ENCODE measurements around the gene LDB2. TPM values are rescaled to one million over a fixed set of nuclear protein-coding genes. Genes with fewer than 3 reads are reported as not detected.

LDB2 gene
- total RNA-seq, 1 donor, result 18.8 TPM

DNA sequence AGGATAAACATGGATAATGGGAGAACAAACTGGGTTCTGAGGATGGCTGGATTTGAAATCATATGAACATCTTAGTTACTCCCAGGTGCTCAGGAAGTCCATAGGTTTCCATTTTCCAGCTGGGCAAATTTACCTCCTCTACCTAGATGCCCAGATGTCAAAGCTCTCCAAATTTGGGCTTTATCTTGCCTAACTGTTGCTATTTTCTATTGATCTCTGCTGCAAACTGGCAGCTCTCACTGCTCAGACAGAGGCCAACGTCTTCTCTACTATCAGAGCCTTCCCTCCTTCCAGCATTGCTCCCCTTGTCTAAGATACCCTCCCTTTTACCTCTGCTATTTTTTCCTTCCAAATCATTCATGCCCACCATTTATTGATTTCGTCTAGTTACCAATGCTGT, 62.1 kb downstream of the LDB2 start:
- H3K79me2 ChIP-seq (ENCODE audit: insufficient read depth, low read length), result no peaks in the 10 kb centered on the region
- no peaks in the 10 kb centered on the region for H4K20me1 ChIP-seq (ENCODE audit: insufficient read depth, low read length)
- H3K4me3 ChIP-seq (ENCODE audit: insufficient read depth, low read length), result no peak overlapping the region
- no peak for DNase-seq (ENCODE audit: insufficient read length, low spot score, missing footprints)
- H3K9me3 ChIP-seq (ENCODE audit: low read depth, low read length), result no peaks in the 10 kb centered on the region
- H3K27ac ChIP-seq (ENCODE audit: low read depth, low read length), result no peak overlapping the region
- no peaks in the 10 kb centered on the region for H3K27me3 ChIP-seq (ENCODE audit: insufficient read depth, low read length)
- H2AFZ ChIP-seq (ENCODE audit: low read length), result no peak overlapping the region
- H3K36me3 ChIP-seq (ENCODE audit: insufficient read depth, low read length), result peaks cover 13% of the 10 kb centered on the region
- TF ChIP-seq CTCF (IDR thresholded peaks at IDR 0.05; ENCODE audit: extremely low read depth, low read depth, low read length), result no peak
- no peaks in the 10 kb centered on the region for H3K4me1 ChIP-seq (ENCODE audit: insufficient read depth, low read length)
- no peak overlapping the region for H3K4me2 ChIP-seq (ENCODE audit: insufficient read depth, low read length)

DNA sequence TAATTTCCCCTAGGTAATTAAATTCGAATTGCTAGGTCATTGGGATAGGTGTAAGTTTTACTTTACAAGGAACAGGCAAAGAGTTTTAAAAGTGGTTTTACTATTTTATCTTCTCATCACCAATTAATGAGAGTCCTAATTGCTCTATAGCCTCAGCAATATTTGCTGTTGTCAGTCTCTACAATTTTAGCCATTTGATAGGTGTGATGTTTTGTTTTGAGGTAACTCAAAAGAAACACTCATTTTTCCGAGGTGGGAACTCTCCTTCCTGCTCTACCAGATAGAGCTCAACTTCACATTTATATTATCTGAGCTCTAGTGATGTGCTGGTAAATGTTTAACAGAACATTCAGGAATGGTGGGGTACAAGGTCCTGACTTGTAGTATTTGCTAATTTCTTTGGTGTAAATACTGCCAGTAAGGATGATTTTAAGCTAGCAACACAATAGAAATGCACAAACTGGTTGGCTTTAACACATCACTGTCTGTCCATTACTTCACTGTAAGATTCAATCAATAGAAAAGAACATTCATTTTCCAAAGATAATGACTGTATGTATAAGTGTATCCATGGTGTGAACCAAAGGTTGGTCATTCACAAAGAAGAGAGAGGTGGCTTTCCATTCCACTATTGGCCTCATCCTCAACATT, 62.7 kb downstream of the LDB2 start:
- DNase-seq (ENCODE audit: insufficient read length, low spot score, missing footprints), result no peak

GRCh38 chr4:16834814-16835213, 63.6 kb downstream of the LDB2 start:
- Histone ChIP-seq H3K36me3 (ENCODE audit: insufficient read depth, low read length) (peaks cover 3% of the 10 kb centered on the region), H4K20me1 (ENCODE audit: insufficient read depth, low read length) (no peaks in the 10 kb centered on the region), H3K9me3 (ENCODE audit: low read depth, low read length) (no peaks in the 10 kb centered on the region), H3K27me3 (ENCODE audit: insufficient read depth, low read length) (no peaks in the 10 kb centered on the region), H2AFZ (ENCODE audit: low read length) (no peak overlapping the region), H3K4me1 (ENCODE audit: insufficient read depth, low read length) (no peaks in the 10 kb centered on the region), H3K4me3 (ENCODE audit: insufficient read depth, low read length) (no peak overlapping the region), H3K79me2 (ENCODE audit: insufficient read depth, low read length) (no peaks in the 10 kb centered on the region), H3K27ac (ENCODE audit: low read depth, low read length) (no peak overlapping the region), H3K4me2 (ENCODE audit: insufficient read depth, low read length) (no peak overlapping the region)
- no peak for TF ChIP-seq CTCF (IDR thresholded peaks at IDR 0.05; ENCODE audit: extremely low read depth, low read depth, low read length)
- no peak for DNase-seq (ENCODE audit: insufficient read length, low spot score, missing footprints)

More for the DNA sequence above, 62.7 kb downstream of the LDB2 start:
- TF ChIP-seq CTCF (IDR thresholded peaks at IDR 0.05; ENCODE audit: extremely low read depth, low read depth, low read length), result no peak
- Histone ChIP-seq H3K36me3 (ENCODE audit: insufficient read depth, low read length) (peaks cover 11% of the 10 kb centered on the region), H3K79me2 (ENCODE audit: insufficient read depth, low read length) (no peaks in the 10 kb centered on the region), H2AFZ (ENCODE audit: low read length) (no peak overlapping the region), H3K4me1 (ENCODE audit: insufficient read depth, low read length) (no peaks in the 10 kb centered on the region), H3K4me3 (ENCODE audit: insufficient read depth, low read length) (no peak overlapping the region), H3K9me3 (ENCODE audit: low read depth, low read length) (no peaks in the 10 kb centered on the region), H3K27ac (ENCODE audit: low read depth, low read length) (no peak overlapping the region), H3K4me2 (ENCODE audit: insufficient read depth, low read length) (no peak overlapping the region), H4K20me1 (ENCODE audit: insufficient read depth, low read length) (no peaks in the 10 kb centered on the region), H3K27me3 (ENCODE audit: insufficient read depth, low read length) (no peaks in the 10 kb centered on the region)

- Histone ChIP-seq H3K27me3 (ENCODE audit: insufficient read depth, low read length) (no peaks in the 10 kb centered on the region), H4K20me1 (ENCODE audit: insufficient read depth, low read length) (no peaks in the 10 kb centered on the region), H2AFZ (ENCODE audit: low read length) (no peak overlapping the region), H3K27ac (ENCODE audit: low read depth, low read length) (no peak overlapping the region), H3K4me3 (ENCODE audit: insufficient read depth, low read length) (no peak overlapping the region), H3K9me3 (ENCODE audit: low read depth, low read length) (no peaks in the 10 kb centered on the region), H3K4me2 (ENCODE audit: insufficient read depth, low read length) (no peak overlapping the region), H3K79me2 (ENCODE audit: insufficient read depth, low read length) (no peaks in the 10 kb centered on the region), H3K4me1 (ENCODE audit: insufficient read depth, low read length) (no peaks in the 10 kb centered on the region), H3K36me3 (ENCODE audit: insufficient read depth, low read length) (peaks cover 3% of the 10 kb centered on the region)
- no peak for DNase-seq (ENCODE audit: insufficient read length, low spot score, missing footprints)
- no peak for TF ChIP-seq CTCF (IDR thresholded peaks at IDR 0.05; ENCODE audit: extremely low read depth, low read depth, low read length)
Measured at GRCh38 chr4:16833722-16834121, 64.7 kb downstream of the LDB2 start.

All from osteoblast (primary cell).